ENCODE measurements around the gene ALLC.
"Not testable (repeated sequence)": the region's sequence is repeated elsewhere in the genome, so short reads cannot be mapped to it uniquely, and the experiment has no call there.

DNA sequence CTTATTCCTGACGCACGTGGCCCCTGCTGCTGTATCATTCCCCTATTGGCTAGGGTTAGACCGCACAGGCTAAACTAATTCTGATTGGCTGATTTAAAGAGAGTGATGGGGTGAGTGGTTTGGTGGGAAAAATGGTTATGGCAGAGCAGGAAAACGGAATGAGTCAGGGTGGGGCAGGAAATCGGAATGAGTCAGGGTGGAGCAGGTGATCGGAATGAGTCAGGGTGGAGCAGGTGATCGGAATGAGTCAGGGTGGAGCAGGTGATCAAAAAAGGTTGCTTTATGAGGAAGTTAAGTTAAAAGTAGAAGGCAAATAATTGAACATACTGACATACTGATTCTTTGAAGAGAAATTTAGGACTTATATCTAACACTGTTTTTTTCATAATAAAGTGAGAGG is 2.6 kb downstream of the ALLC start:
- TF ChIP-seq, protein P1, sequence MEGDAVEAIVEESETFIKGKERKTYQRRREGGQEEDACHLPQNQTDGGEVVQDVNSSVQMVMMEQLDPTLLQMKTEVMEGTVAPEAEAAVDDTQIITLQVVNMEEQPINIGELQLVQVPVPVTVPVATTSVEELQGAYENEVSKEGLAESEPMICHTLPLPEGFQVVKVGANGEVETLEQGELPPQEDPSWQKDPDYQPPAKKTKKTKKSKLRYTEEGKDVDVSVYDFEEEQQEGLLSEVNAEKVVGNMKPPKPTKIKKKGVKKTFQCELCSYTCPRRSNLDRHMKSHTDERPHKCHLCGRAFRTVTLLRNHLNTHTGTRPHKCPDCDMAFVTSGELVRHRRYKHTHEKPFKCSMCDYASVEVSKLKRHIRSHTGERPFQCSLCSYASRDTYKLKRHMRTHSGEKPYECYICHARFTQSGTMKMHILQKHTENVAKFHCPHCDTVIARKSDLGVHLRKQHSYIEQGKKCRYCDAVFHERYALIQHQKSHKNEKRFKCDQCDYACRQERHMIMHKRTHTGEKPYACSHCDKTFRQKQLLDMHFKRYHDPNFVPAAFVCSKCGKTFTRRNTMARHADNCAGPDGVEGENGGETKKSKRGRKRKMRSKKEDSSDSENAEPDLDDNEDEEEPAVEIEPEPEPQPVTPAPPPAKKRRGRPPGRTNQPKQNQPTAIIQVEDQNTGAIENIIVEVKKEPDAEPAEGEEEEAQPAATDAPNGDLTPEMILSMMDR (conservative IDR thresholded peaks at IDR 0.05 in 1 of 2, IDR thresholded peaks at IDR 0.05 in 1 of 2; ENCODE audit: extremely low read depth in 1 of 2, insufficient read depth in 1 of 2, low read depth in 1 of 2, low read length in 2 of 2) = not testable (repeated sequence)
- TF ChIP-seq EZH2 (IDR thresholded peaks at IDR 0.05; ENCODE audit: borderline replicate concordance, low read length) = not testable (repeated sequence)
